ENCODE results near the gene AK5. TPM values are rescaled to one million over a fixed set of nuclear protein-coding genes. Genes with fewer than 3 reads are reported as not detected.

The AK5 gene
- total RNA-seq, 3 donors from 2014 or later (not counting 1 experiment from before 2014, with no cell fraction given): 9.4 to 29.8 (median 11.4) TPM

DNA sequence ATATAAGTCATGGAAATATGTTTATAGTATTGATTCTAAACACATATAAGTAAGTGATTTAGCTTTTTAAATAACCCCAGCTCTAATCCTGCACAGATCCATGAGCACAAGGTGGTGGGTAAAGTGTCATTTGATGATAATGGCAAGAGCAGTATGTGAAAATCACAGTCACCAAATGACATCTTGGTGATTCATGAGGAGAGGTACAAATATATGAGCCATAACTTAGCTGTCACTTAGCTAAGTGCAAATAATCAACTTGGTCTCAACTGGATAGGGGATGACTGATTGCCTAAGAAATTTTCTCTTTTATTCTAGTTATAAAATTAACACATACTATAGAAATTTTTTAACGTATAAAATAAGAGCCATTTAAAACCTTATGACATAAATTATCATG, 202.5 kb downstream of the AK5 start:
- Mint-ChIP-seq H3K4me3 (no peak overlapping the region), H3K36me3 (no peaks in the 10 kb centered on the region), H3K4me1 (peaks cover 33 to 43% of the 10 kb centered on the region in 2 donors), H3K27ac (no peak overlapping the region), H3K9me3 (no peaks in the 10 kb centered on the region), H3K27me3 (ENCODE audit: low read depth in 2 of 2) (no peaks in the 10 kb centered on the region)
- intact Hi-C loops (cut with micrococcal nuclease): no loop called here
- Histone ChIP-seq H3K27ac (ENCODE audit: low read length) (no peak overlapping the region), H3K4me1 (ENCODE audit: control insufficient read depth, insufficient read depth, low read length) (peaks cover 5% of the 10 kb centered on the region), H3K27me3 (ENCODE audit: control insufficient read depth, insufficient read depth, low read length) (no peaks in the 10 kb centered on the region), H3K4me3 (ENCODE audit: low read length) (no peak overlapping the region), H3K36me3 (ENCODE audit: control insufficient read depth, insufficient read depth, low read length) (no peaks in the 10 kb centered on the region), H3K9me3 (ENCODE audit: control insufficient read depth, insufficient read depth, low read length) (no peaks in the 10 kb centered on the region)
- ATAC-seq (no peak), DNase-seq (no peak)
- TF ChIP-seq, protein P1, sequence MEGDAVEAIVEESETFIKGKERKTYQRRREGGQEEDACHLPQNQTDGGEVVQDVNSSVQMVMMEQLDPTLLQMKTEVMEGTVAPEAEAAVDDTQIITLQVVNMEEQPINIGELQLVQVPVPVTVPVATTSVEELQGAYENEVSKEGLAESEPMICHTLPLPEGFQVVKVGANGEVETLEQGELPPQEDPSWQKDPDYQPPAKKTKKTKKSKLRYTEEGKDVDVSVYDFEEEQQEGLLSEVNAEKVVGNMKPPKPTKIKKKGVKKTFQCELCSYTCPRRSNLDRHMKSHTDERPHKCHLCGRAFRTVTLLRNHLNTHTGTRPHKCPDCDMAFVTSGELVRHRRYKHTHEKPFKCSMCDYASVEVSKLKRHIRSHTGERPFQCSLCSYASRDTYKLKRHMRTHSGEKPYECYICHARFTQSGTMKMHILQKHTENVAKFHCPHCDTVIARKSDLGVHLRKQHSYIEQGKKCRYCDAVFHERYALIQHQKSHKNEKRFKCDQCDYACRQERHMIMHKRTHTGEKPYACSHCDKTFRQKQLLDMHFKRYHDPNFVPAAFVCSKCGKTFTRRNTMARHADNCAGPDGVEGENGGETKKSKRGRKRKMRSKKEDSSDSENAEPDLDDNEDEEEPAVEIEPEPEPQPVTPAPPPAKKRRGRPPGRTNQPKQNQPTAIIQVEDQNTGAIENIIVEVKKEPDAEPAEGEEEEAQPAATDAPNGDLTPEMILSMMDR (IDR thresholded peaks at IDR 0.05): no peak
- WGBS (ENCODE audit: insufficient coverage): no CpG with 5 or more reads among the region's 1 CpG

DNA sequence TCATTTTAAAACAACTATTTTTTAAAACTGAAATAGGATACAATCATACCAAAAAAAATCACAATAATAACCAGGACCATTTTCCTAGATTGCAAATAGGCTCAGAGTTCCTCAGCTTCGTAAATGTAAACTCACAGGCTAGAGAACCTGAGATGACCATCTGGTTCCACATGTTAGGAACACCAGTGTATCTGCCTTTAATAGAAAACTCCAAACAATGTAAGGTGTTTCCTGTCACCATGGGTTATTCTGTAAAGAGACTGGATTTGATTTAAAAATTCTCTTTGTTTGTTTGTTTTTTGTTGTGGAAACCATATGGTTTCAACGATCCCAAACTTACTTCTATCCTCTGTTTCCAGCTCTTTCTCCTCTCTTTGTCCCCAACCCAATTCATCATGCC, 203.1 kb downstream of the AK5 start:
- peaks cover 39 to 48% of the 10 kb centered on the region in 2 donors for H3K4me1 Mint-ChIP-seq
- H3K9me3 ChIP-seq (ENCODE audit: control insufficient read depth, insufficient read depth, low read length): no peaks in the 10 kb centered on the region
- DNase-seq (no peak), ATAC-seq (no peak)
- H3K4me1 ChIP-seq (ENCODE audit: control insufficient read depth, insufficient read depth, low read length): peaks cover 5% of the 10 kb centered on the region
- H3K9me3 Mint-ChIP-seq: no peaks in the 10 kb centered on the region
- no peak overlapping the region for H3K4me3 Mint-ChIP-seq
- no peak overlapping the region for H3K27ac Mint-ChIP-seq
- H3K36me3 ChIP-seq (ENCODE audit: control insufficient read depth, insufficient read depth, low read length): no peaks in the 10 kb centered on the region
- no peaks in the 10 kb centered on the region for H3K27me3 ChIP-seq (ENCODE audit: control insufficient read depth, insufficient read depth, low read length)
- TF ChIP-seq, protein P1 (IDR thresholded peaks at IDR 0.05): no peak
- no peak overlapping the region for H3K27ac ChIP-seq (ENCODE audit: low read length)
- intact Hi-C loops (cut with micrococcal nuclease): no loop called here
- 85% methylated on average over 2 of the region's 2 CpGs for WGBS (ENCODE audit: insufficient coverage)
- no peaks in the 10 kb centered on the region for H3K27me3 Mint-ChIP-seq (ENCODE audit: low read depth in 2 of 2)
- no peaks in the 10 kb centered on the region for H3K36me3 Mint-ChIP-seq
- H3K4me3 ChIP-seq (ENCODE audit: low read length): no peak overlapping the region

DNA sequence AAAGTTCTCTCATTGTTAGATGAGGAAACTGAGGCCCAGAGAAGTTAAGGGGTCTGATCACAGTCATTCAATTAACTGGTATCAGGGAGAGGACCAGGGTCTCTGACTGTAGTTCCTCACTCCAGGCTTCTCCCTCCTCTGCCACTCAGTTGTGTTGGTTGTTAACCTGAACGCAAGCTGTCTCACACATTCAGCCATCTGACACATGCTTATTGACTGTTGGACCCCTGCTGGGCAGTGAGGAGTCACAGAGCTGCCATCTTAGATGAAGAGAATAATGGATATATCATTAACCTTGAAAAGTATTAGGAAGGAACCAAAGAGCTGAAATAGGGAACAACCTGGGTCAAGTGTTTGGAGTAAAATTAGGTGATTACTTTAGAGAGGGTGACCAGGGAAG, 205.8 kb downstream of the AK5 start:
- no peaks in the 10 kb centered on the region for H3K36me3 ChIP-seq (ENCODE audit: control insufficient read depth, insufficient read depth, low read length)
- intact Hi-C loops (cut with micrococcal nuclease): no loop called here
- DNase-seq (no peak), ATAC-seq (no peak)
- Mint-ChIP-seq H3K4me3 (no peak overlapping the region), H3K9me3 (no peaks in the 10 kb centered on the region), H3K4me1 (peaks cover 27 to 31% of the 10 kb centered on the region in 2 donors), H3K27ac (no peak overlapping the region), H3K27me3 (ENCODE audit: low read depth in 2 of 2) (no peaks in the 10 kb centered on the region), H3K36me3 (no peaks in the 10 kb centered on the region)
- H3K9me3 ChIP-seq (ENCODE audit: control insufficient read depth, insufficient read depth, low read length): no peaks in the 10 kb centered on the region
- WGBS (ENCODE audit: insufficient coverage): 88% methylated on average over 1 of the region's 1 CpG
- H3K4me1 ChIP-seq (ENCODE audit: control insufficient read depth, insufficient read depth, low read length): peaks cover under 1% of the 10 kb centered on the region
- no peak overlapping the region for H3K27ac ChIP-seq (ENCODE audit: low read length)
- H3K27me3 ChIP-seq (ENCODE audit: control insufficient read depth, insufficient read depth, low read length): no peaks in the 10 kb centered on the region
- TF ChIP-seq, protein P1 (IDR thresholded peaks at IDR 0.05): no peak
- no peak overlapping the region for H3K4me3 ChIP-seq (ENCODE audit: low read length)

DNA sequence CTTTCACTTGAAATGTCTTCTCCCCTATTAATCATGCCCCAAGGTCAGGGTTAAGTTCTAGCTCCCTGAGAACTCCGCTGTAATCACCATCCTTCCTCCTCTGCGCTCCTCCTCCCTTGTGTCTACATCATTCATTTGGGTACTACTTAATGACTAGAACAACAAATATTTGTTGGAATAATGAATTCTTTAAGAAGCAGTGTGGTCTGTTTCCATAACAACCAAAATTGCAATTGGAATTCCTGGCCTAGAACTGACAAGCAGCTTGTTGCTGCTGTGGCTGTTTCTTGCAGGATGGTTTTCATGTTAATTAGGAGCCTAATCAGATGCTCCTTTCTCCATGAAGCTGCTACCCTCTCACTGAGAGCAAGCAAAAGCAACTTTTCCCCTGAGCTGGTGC, 208.1 kb downstream of the AK5 start:
- TF ChIP-seq, protein P1 (IDR thresholded peaks at IDR 0.05): no peak
- no peaks in the 10 kb centered on the region for H3K9me3 Mint-ChIP-seq
- no peaks in the 10 kb centered on the region for H3K27me3 Mint-ChIP-seq (ENCODE audit: low read depth in 2 of 2)
- intact Hi-C loops (cut with micrococcal nuclease): no loop called here
- H3K4me3 Mint-ChIP-seq: no peak overlapping the region
- Histone ChIP-seq H3K27ac (ENCODE audit: low read length) (no peak overlapping the region), H3K27me3 (ENCODE audit: control insufficient read depth, insufficient read depth, low read length) (no peaks in the 10 kb centered on the region), H3K36me3 (ENCODE audit: control insufficient read depth, insufficient read depth, low read length) (no peaks in the 10 kb centered on the region), H3K4me3 (ENCODE audit: low read length) (no peak overlapping the region), H3K4me1 (ENCODE audit: control insufficient read depth, insufficient read depth, low read length) (no peaks in the 10 kb centered on the region), H3K9me3 (ENCODE audit: control insufficient read depth, insufficient read depth, low read length) (no peaks in the 10 kb centered on the region)
- WGBS (ENCODE audit: insufficient coverage): 100% methylated on average over 1 of the region's 2 CpGs
- H3K36me3 Mint-ChIP-seq: no peaks in the 10 kb centered on the region
- no peak for ATAC-seq
- H3K4me1 Mint-ChIP-seq: peaks cover 17 to 23% of the 10 kb centered on the region in 2 donors
- H3K27ac Mint-ChIP-seq: no peak overlapping the region
- DNase-seq: no peak
